Measurements from ENCODE around the gene WNK4. TPM values are rescaled to one million over a fixed set of nuclear protein-coding genes. Genes with fewer than 3 reads are reported as not detected.

Gene WNK4
- total RNA-seq (2011; cell fraction: chromatin; rRNA removed; ENCODE audit: low replicate concordance) = 56.6 and 102 TPM in 2 replicates
- total RNA-seq (2011; cell fraction: nucleolus; rRNA removed) = 38.3 and 45.0 TPM in 2 replicates
- 42.1 and 65.4 TPM in 2 replicates for total RNA-seq (2011; cell fraction: nucleoplasm; rRNA removed)
- total RNA-seq (2014; rRNA removed) = 4.5 and 5.8 TPM in 2 replicates
- 2.0 and 2.6 TPM in 2 replicates for total RNA-seq (2014; rRNA removed; fragmentation: Illumina TruSeq; extraction: Trizol)
- total RNA-seq (2015; rRNA removed; fragmentation: Illumina TruSeq; extraction: Trizol) = 2.7 and 4.4 TPM in 2 replicates
- 21.1 and 25.8 TPM in 2 replicates for total RNA-seq (2021)
- 4.8 and 8.1 TPM in 2 replicates for polyA plus RNA-seq (2011; rRNA removed)
- 4.4 and 6.6 TPM in 2 replicates for polyA plus RNA-seq (2011; cell fraction: cytosol; rRNA removed)
- 30.5 and 60.6 TPM in 2 replicates for polyA plus RNA-seq (2011; cell fraction: nucleus; rRNA removed)
- polyA plus RNA-seq (2012) = 10.1 and 14.7 TPM in 2 replicates
- 11.8 and 15.2 TPM in 2 replicates for polyA plus RNA-seq (2014; fragmentation: Illumina TruSeq; extraction: Trizol)
- polyA plus RNA-seq (2014; fragmentation: Nextera tagmentation; extraction: Ambion mirVana) = under 1 TPM; 0.32 to 0.38 TPM
- polyA plus RNA-seq (2014; rRNA removed) = 15.8 and 17.7 TPM in 2 replicates
- polyA minus RNA-seq (2011; rRNA and poly(A)+ RNA removed) = 2.3 and 3.2 TPM in 2 replicates
- polyA minus RNA-seq (2011; cell fraction: cytosol; rRNA and poly(A)+ RNA removed) = 9.8 and 11.6 TPM in 2 replicates
- polyA minus RNA-seq (2011; cell fraction: nucleus; rRNA and poly(A)+ RNA removed) = 15.8 and 18.0 TPM in 2 replicates
- Bru-seq, nascent RNA = percentile 66 among the genes with signal in this experiment
- BruChase-seq, experiment 1, labeled RNA remaining after a 2-hour chase = percentile 60 among the genes with signal in this experiment
- percentile 66 among the genes with signal in this experiment for BruChase-seq, experiment 2, labeled RNA remaining after a 6-hour chase
- long read RNA-seq, experiment 1, partial matches to known transcripts = 23 of 37 reads
- long read RNA-seq, experiment 1, other reads (novel, unspliced or antisense) = 14 of 37 reads
- long read RNA-seq, experiment 2, full-length matches to known transcripts = 4 of 31 reads
- long read RNA-seq, experiment 2, partial matches to known transcripts = 15 of 31 reads
- long read RNA-seq, experiment 2, other reads (novel, unspliced or antisense) = 12 of 31 reads
- long read RNA-seq, experiment 3, partial matches to known transcripts = 1 of 2 reads
- long read RNA-seq, experiment 3, other reads (novel, unspliced or antisense) = 1 of 2 reads

GRCh38 chr17:42779936-42780850 is at the start of gene WNK4:
Gene WNK4 (plus strand): TSS chr17:42780610. CDS start chr17:42780699, 89 bp downstream.
- Histone ChIP-seq H2AFZ (ENCODE audit: low read depth, low read length) (peak within 1 kb of the TSS; percentile 69; the same call in 1 of the 2 replicates), H3K9ac (ENCODE audit: insufficient read depth in 1 of 2, low read depth in 2 of 2, low read length in 2 of 2) (peak within 1 kb of the TSS; percentile 82 to 98), H3K9me1 (ENCODE audit: control insufficient read depth, insufficient read depth, low read length) (no peaks in the 10 kb centered on the region), H4K20me1 (replicated peaks; ENCODE audit: control insufficient read depth, insufficient read depth, low read length) (no peaks in the 10 kb centered on the region), H3K4me3 (peak within 1 kb of the TSS; percentile 53), H3K9me3 (replicated peaks; ENCODE audit: control insufficient read depth, insufficient read depth, low read depth, low read length) (no peaks in the 10 kb centered on the region), H3K27ac (ENCODE audit: extremely low read depth, low read depth, low read length) (peak within 1 kb of the TSS; percentile 85), H3K4me2 (ENCODE audit: insufficient read depth, low read length) (peak within 1 kb of the TSS; percentile 76), H3K4me1 (replicated peaks in 1 of 2; ENCODE audit: control insufficient read depth in 2 of 2, insufficient read depth in 2 of 2, low read length in 2 of 2) (peaks cover 51 to 76% of the 10 kb centered on the region in 2 experiments), H3K79me2 (ENCODE audit: control insufficient read depth, insufficient read depth, low read length) (peaks cover 39% of the 10 kb centered on the region), H3K36me3 (ENCODE audit: control insufficient read depth, insufficient read depth, low read length) (peaks cover 69% of the 10 kb centered on the region), H3K27me3 (ENCODE audit: control insufficient read depth in 2 of 2, insufficient read depth in 2 of 2, low read length in 2 of 2) (no peaks in the 10 kb centered on the region)
- intact Hi-C loops (cut with micrococcal nuclease) (no loop called here), in situ Hi-C loops (cut with MboI) (no loop called here)
- POLR2A ChIA-PET = interaction anchor here (0.5 to 5.2 kb wide), 11 partner anchors 8 to 585 kb away, joined by 3 to 47 read pairs (median 4); partner anchors contain the start of genes BECN1, CNTD1 and COA3
- WGBS (ENCODE audit: insufficient coverage, low coverage, missing lambda C conversion rate) = under 1% methylated on average over 47 of the region's 65 CpGs
- CTCF ChIA-PET (ENCODE audit: low intra/inter-chr PET ratio) = no interaction called here
- no TSS peak for BruUV-seq (replicated peaks)
- FAIRE-seq = peak; percentile 100
- ATAC-seq = peak; percentile 89
- peak; percentile 93 to 98 (median 96) for DNase-seq (ENCODE audit: extremely low read depth in 1 of 4, low spot score in 3 of 4)
- TF ChIP-seq POLR2B (IDR thresholded peaks at IDR 0.05; ENCODE audit: low read depth, partially characterized antibody) (peak; percentile 76), CXXC5 (CRISPR knock-in tag; IDR thresholded peaks at IDR 0.05) (peak; percentile 80), ARID2 (IDR thresholded peaks at IDR 0.05) (no peak), THRA (IDR thresholded peaks at IDR 0.05) (no peak), EP400 (IDR thresholded peaks at IDR 0.05) (peak; percentile 47; the same call in 1 of the 2 replicates), HOXB6 (CRISPR knock-in tag; IDR thresholded peaks at IDR 0.05; ENCODE audit: borderline replicate concordance) (no peak), RB1 (IDR thresholded peaks at IDR 0.05; ENCODE audit: low read depth) (peak; percentile 50), TAL1 (IDR thresholded peaks at IDR 0.05) (peak; percentile 90), PHF20 (IDR thresholded peaks at IDR 0.05; ENCODE audit: partially characterized antibody) (no peak), ELF2 (CRISPR knock-in tag; IDR thresholded peaks at IDR 0.05) (no peak)
- TF ChIP-seq, protein P1, sequence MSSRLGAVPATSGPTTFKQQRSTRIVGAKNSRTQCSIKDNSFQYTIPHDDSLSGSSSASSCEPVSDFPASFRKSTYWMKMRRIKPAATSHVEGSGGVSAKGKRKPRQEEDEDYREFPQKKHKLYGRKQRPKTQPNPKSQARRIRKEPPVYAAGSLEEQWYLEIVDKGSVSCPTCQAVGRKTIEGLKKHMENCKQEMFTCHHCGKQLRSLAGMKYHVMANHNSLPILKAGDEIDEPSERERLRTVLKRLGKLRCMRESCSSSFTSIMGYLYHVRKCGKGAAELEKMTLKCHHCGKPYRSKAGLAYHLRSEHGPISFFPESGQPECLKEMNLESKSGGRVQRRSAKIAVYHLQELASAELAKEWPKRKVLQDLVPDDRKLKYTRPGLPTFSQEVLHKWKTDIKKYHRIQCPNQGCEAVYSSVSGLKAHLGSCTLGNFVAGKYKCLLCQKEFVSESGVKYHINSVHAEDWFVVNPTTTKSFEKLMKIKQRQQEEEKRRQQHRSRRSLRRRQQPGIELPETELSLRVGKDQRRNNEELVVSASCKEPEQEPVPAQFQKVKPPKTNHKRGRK (tag; IDR thresholded peaks at IDR 0.05) = no peak
- TF ChIP-seq, protein P2, sequence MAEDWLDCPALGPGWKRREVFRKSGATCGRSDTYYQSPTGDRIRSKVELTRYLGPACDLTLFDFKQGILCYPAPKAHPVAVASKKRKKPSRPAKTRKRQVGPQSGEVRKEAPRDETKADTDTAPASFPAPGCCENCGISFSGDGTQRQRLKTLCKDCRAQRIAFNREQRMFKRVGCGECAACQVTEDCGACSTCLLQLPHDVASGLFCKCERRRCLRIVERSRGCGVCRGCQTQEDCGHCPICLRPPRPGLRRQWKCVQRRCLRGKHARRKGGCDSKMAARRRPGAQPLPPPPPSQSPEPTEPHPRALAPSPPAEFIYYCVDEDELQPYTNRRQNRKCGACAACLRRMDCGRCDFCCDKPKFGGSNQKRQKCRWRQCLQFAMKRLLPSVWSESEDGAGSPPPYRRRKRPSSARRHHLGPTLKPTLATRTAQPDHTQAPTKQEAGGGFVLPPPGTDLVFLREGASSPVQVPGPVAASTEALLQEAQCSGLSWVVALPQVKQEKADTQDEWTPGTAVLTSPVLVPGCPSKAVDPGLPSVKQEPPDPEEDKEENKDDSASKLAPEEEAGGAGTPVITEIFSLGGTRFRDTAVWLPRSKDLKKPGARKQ (CRISPR knock-in tag; IDR thresholded peaks at IDR 0.05) = no peak

Data from K562 (cell line).